Endometrial microvascular endothelial cells (primary cell): ENCODE data around the gene SDR42E1. TPM values are rescaled to one million over a fixed set of nuclear protein-coding genes. Genes with fewer than 3 reads are reported as not detected.

Experiments
- in situ Hi-C: cut with HindIII; loops from 2 replicates; pipeline ENCODE4 v1.10.0; 2017; ENCODE audit warnings: low sequenced_read_pairs, low pct_unique_long_range_greater_than_20kb; ENCODE audit errors: inconsistent ontology term
- total RNA-seq: library from RNA; depleted of rRNA; stranded (reverse); fragments of >200 nt; gene quantifications from one replicate; pipeline ENCODE4 v1.2.3, GENCODE V29; 2015; ENCODE audit errors: inconsistent ontology term

SDR42E1 gene
- total RNA-seq, 1 donor from 2014 or later, result 16.2 TPM

DNA sequence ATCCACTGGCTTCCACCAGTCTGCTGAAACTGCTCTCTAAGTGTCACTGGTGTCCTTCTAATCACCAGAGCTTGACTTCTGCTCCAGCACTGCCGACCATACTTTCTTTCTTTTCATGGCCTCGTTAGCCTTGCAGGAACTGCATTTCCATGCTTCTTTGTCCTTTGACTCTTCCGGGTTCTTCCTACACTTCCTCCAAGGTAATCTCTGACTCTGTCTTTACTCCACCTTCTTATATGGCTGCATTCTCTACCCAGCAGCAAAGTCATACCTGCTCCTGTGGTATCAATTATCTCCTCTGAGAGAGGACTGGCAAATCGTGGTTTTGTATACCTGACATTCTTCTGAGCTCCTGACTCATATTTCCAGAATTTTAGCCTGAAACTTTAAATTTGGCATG is 30.3 kb upstream of the SDR42E1 start:
- in situ Hi-C loops, result no loop called here

DNA sequence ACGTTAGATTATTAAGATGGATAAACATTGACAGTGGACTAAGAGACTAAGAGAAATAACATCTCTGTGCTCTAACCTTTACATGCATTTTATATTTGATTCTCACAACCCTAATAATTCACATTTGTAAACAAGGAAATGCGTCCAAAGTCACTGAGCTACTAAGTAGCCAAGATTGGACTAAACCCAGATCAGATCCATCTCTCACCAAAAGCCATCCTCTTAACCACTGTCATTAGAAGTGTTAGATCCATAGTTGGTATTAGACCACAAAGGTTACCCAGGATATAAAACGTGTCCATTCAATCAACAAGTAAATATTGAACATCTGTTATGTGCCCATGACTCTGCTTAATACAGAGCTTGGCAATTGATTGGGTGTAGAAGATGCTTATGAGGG is 29.0 kb upstream of the SDR42E1 start:
- in situ Hi-C loops, result no loop called here

DNA sequence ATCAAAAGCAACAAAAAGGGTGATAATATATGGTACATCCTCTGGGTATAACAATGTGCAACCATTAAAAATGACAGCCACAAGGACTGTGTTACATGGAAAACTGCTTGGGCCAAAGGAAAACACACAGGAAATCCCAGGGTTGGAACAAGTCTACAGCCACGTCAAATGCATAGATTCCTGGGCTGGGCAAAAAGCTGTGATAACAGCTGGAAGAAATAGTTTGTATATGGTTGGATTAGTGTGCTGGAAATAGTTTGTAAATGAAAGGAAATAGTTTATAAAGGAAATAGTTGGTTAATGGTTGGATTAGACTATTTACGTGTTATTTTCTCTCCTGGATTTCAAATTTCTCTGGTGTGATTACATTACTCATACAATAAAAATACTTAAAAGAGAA is 26.4 kb upstream of the SDR42E1 start:
- in situ Hi-C loops, result no loop called here

DNA sequence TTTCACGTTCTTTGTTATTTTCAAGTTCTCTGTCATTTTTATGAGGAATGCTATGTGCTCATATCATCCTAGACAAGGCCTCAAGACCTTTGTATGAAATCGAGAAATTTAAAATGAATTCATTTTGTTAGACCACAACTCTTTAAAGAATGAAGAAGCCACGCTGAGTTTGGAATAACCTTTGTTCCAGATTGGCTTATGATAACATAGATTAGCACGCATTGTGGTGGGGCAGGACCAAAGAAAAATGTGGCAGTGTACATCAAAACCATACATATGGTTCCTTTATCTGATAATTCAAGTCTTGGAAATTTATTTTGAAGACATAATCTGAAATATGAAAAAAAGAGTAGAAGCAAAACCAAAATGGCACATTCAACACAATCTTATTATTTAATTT is 26.0 kb upstream of the SDR42E1 start:
- in situ Hi-C loops, result no loop called here

DNA sequence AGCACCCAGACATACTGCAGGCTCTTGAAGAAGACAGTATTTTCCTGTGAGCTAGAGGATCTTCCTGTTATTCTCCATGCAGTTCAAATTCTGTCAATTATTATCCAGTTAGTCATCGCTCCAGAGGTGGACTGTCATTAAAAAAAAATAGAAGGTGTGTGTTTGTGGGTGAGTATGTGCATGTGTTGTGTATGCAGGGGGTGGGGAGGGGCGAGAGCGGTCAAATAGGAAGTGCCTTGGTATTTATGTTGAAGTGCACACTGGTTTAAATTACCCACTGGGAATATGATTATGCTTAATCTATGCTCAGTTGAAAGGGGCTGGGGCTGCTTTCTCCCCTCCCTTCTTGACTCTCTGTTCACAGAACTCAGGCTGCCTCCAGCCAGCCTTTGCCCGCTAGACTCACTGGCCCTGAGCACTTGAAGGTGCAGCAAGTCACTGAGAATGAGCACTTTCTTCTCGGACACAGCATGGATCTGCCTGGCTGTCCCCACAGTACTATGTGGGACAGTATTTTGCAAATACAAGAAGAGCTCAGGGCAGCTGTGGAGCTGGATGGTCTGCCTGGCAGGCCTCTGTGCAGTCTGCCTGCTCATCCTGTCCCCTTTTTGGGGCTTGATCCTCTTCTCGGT is 23.8 kb upstream of the SDR42E1 start, which contains the start of gene HSD17B2:
TSS of gene HSD17B2 (plus strand) at position 273 of the 632 bp plus-strand sequence. CDS start at position 445, 172 bp downstream.
- in situ Hi-C loops, result no loop called here

DNA sequence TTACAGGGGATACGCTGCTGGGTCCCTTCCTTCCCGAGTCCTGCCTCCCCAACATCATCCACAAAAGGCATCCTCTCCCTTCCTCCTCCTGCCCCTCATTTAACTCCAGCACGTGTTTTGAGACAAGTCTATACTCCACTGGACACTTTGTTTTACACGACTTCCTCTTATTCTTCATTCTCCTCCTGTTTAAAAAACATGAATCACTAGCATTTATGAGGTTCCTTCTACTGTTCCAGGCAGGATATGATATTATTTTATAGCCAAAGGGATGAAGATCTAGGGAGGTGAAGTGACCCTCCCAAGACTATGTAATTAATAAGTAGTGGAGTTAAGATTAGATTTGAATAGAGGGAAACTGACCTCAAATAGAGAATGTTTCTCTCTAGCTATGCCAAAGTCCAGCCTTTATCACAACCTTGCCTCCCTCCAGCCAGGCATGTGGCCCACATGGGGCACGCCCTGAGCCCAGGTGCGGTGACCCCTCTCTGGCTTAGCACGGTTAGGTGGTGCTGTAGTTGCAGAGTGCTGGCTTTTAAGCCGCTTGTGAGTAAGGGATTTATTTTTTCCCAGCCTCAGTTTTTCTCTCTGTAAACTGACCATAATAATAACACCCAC is 22.5 kb upstream of the SDR42E1 start:
- in situ Hi-C loops, result no loop called here

DNA sequence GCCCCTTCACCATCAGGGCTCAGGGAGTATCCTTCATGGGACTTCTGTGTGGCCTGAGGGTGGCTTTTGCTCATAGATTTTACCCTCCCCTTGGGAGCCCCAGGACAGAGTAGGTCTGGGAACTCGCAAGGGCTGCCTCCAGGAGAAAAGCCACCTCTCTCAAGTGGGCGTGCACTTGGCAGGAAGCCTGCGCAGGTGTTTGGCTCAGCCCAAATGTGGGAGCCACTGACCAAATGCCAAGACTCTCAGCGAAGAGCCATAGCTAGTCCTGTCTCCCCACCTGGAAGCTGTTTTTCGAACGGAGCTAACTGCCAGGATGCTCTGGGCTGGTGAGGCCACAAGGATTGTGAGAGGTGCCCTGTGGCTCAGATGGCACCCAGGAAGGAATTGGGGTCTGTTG is 21.7 kb upstream of the SDR42E1 start:
- in situ Hi-C loops, result no loop called here

DNA sequence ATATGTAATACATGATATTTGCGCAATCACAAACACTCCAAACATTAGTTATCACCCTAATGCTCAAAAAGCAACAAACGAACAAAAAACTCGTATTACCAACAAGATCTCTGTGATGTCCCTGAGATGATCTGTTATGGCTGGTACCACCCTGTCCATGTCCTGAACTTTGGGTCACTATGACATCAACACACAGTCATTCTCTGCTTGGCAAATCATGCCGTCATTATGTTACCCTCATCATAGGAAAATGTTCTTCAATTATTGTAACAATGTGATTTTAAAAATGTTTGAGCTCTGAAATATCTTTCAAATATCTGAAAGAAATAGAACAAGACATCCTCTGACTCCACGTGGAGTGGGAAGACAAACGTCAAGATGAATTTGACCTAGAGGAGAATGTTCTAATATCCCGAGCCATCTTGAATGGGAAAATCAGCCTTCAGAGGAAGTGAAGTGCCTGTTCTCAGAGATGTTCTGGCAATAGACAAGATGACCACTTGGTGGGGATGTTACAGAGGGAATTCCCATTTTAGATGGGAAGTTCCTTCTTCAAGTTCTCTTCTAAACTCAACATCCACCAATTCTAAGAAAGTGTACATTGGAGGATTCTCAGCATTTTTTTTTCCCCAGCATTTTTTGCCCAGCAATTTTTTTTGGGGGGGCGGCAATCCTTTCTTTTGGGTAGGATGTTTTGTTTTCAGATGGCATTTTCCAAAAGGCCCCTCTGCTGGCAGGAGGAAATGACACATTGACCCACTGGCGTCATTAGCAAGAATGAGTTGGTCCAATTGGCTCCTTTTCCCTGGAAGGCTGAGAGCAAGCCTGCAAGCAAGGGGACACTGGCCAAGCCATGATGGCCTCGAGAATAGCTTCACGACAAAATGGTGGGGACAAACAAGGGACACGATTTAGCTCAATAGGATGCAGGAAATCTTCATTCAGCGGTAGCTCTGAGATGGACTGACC is 20.1 kb upstream of the SDR42E1 start:
- in situ Hi-C loops, result no loop called here

DNA sequence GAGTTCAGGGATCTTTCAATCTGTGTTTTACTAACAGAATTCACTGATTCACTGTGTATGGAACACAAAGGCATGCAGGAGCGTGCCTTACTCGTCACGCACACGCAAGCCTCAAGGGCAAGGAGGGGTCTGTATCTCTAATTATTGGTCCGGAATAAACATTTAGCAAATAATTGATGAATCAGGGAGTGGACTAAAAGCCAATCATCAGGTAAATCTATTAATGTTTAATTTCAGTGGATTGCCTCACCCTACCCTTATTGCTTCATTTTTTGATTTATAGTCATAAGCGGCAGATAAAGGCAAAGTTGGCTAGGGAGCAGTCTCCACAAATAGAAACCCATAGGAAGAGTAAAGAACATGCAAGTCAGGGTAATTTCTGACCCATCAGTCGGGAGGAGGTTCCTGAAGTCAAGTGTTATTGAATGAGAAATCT is 16.4 kb upstream of the SDR42E1 start:
- in situ Hi-C loops, result no loop called here

DNA sequence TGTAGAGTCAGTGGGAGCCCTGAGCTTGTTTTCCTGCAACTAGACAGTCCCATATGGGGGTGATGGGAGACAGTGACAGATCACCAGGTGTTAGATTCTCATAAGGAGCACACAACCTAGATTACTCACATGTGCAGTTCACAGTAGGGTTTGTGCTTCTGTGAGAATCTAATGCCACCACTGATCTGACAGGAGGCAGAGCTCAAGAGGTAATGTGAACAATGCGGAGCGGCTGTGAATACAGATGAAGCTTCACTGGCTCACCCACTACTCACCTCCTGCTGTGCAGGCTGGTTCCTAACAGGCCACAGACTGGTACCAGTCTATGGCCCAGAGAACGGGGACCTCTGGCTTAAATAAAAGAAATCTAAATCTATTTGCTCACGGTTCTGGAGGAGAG is 13.6 kb upstream of the SDR42E1 start:
- in situ Hi-C loops, result no loop called here

DNA sequence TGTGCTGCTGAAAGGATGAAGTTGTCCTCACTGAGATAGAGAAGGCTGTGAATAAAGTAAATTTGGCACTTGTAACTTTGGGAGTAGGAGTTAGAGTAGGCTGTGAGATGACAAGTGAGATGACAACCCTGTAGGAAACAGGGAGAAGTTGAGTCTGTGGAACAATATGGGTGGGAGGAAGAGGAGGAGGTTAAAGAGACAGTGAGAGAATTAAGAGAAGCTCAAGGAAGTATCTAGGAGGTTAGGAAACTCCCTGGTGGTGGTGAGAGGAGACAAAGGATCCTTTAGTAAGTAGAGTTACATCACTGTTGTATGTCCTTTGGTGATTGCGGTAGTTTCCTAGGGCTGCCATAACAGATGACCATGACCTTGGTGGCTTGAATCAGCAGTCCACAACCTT is 13.0 kb upstream of the SDR42E1 start:
- in situ Hi-C loops, result no loop called here

DNA sequence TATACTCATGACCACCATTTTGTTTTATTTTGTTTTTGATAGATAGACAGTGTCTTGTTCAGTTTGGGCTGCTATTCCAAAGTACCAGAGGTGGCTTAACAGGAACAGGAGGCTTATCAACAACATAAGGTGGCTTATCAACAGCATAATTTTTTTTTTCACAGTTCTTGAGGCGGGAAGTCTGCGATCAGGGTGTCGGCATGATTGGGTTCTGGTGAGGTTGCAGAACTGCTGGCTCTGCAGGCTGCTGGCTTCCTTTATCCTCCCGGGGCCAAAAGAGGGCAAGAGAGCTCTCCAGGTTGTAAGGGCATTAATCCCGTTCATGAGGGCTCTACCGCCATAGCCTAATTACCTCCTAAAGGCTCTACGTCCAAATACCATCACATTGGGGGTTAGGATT is 11.9 kb upstream of the SDR42E1 start:
- in situ Hi-C loops, result no loop called here

DNA sequence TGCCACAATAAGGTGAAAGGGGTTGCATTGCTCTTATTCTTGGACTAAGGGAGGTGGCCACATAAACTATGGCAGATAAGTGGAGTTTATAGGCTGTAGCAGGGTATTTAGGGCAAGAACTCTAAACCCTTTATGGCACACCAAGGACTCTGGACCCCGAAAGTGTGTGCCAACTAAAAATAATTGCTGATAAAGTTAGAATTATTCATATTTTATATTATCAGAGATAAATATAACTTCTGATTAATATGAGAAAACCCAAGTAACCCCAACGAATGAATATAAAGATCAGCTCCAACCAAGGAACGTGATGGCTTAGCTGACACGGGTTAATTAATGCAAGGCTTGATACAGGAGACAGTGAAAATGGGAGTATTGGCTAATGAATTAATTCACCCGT is 8.8 kb upstream of the SDR42E1 start:
- in situ Hi-C loops, result no loop called here

DNA sequence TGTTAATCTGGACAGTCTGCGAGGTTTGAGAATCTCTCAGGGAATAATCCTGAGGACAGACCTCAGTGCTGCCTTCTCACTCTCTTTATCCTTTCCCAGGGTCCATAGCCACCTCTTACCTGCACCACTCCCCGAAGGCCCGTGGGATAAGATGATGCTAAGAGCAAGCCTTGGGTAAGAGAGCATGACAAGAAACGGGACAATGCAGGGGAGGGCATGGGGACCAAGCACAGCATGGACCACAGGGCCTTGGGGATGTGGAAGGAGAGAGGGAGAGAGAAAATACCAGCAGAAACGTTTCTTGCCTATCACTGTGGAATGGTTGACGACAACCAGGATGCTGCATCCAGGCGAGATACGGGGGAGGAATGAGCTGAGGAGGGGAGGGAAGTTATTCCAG is 8.3 kb upstream of the SDR42E1 start:
- in situ Hi-C loops, result no loop called here

DNA sequence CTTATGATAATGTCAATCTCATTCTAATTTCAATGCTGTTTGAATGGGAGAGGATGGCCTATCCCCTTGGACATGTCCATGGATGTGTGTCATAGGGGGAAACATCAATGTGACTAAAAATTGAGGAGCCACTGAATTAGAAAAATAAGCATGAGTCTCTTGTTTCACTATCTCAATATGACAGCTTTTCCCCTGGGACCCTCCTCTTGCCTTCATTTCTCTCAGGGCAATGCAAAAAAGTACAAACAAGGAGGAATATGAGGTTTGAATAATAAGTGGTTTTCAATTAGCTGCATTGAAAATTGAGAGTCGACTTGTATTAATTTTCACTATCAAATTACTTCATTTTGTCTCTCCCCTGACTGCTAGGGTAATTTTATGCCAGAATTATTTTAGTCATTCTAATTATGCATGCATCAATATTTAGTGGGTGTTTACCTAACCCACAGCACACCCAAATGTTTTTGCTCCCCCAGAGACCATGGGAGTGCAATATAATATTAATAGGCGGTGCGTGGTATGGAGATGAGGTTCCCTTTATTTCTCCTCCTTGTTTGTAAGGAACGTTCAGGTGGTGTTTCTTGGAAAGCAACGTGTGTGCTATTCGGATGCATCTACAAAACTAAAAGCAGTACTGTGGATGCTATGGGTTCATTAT is 6.8 kb upstream of the SDR42E1 start:
- in situ Hi-C loops, result no loop called here

DNA sequence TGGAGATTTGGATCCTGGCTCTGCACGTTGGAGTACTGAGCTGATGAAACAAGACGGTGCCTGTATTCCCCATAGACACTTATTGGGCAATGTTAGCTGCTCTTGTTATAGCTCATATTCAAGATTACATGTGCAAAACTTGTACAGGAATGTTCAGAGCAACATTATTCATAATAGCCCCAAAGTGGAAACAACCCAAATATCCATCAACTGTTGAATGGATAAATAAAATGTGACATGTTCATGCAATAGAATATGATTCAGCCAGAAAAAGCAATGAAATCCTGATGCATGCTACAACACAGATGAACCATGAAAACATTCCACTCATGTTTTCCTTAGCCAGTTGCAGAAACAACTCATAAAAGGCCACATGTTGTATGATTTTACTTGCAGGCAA is 5.7 kb upstream of the SDR42E1 start:
- in situ Hi-C loops, result no loop called here

DNA sequence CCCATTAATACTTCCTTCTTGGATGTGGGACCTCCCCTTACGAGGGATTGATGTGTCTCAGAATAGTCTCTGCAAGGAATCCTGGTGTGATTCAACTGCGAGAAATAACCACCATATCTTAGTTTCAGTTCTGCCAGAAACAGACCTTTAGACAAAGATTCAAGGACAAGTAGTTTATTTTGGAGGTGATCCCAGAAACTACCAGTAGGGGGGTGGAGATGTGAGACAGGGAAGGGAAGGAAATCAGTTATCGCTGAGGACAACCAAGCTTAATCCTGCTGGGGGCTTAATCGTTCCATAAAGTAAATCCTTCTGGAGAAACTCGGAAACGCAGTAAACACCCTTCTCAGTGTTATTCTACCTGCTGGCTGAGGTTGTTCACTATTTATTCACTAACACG is 5.0 kb upstream of the SDR42E1 start:
- in situ Hi-C loops, result no loop called here

DNA sequence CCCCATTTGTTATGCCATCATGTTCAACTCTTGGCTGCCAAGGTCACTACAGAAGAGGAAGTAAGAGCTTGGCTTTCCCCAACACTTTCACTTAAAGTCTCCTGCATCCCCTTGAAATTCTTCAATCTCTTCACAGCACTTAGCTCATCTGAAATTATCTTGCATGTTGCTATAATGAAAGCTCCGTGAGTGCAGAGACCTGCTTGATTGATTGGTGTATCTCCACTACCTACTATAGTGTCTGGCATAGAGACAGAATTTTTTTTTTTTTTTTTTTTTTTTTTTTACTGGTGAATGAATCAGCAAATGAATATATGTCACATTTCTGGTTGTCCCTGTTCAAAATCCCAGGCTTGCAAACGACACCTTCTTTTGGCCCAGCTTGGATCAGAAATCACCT is 1.9 kb upstream of the SDR42E1 start:
- in situ Hi-C loops, result no loop called here

DNA sequence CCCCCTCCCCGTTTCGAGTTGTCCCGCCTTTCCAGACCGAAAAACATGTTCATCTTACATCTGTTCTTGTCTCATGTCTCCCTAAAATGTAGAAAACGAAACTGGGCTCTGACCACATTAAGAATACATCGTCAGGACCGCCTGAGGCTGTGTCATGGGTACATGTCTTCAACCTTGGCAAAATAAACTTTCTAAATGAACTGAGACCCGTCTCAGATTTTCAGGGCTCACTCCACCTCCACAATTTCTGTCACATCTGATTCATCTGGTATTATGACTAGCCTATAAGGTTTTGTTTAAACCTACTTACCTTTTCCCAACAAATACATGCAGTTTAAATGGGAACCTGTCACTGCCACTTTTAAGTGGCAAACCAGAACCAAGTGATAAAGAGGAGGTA is 621 bp downstream of the SDR42E1 start:
- in situ Hi-C loops, result no loop called here
